Activated naive CD4-positive, alpha-beta T cell treated with anti-CD3 and anti-CD28 coated beads, Interleukin-2, amount 50 U/mL, for 72 hours (primary cell): ENCODE data around the gene AGAP1. TPM values are rescaled to one million over a fixed set of nuclear protein-coding genes. Genes with fewer than 3 reads are reported as not detected.
"Not testable (repeated sequence)": the region's sequence is repeated elsewhere in the genome, so short reads cannot be mapped to it uniquely, and the experiment has no call there.

Experiments
- ATAC-seq, 2 donors: fragments of 150-1000 bp; cut with Tn5 transposase; 2 replicates each; pipeline ENCODE4 v1.10.0; 2021; ENCODE audit warnings: mild to moderate bottlenecking in 2 of 2, moderate library complexity in 2 of 2
- DNase-seq, 2 donors: peaks; one replicate each; pipeline ENCODE4 v3.0.0; 2021 to 2022; ENCODE audit warnings: low spot score in 2 of 2
- H3K27ac Mint-ChIP-seq, 2 donors: one replicate each; pipeline ENCODE4 v1.8.0; 2022; ENCODE audit warnings: mild to moderate bottlenecking in 2 of 2, mixed read lengths in 2 of 2
- H3K36me3 Mint-ChIP-seq, 2 donors: one replicate each; pipeline ENCODE4 v1.8.0; 2022; ENCODE audit warnings: mixed read lengths in 2 of 2
- H3K9me3 Mint-ChIP-seq, 2 donors: one replicate each; pipeline ENCODE4 v1.8.0; 2022; ENCODE audit warnings: mixed read lengths in 2 of 2
- total RNA-seq, 2 donors: library from RNA; stranded (reverse); gene quantifications; one replicate each; pipeline ENCODE4 v1.2.3, GENCODE V29; 2022

The AGAP1 gene
- total RNA-seq, 2 donors from 2014 or later: 0.48 to 7.2 TPM

- DNase-seq (peak in 1 of 2 donors; percentile 53), ATAC-seq (peak in 1 of 2 donors; percentile 32)
- Mint-ChIP-seq H3K27ac (no peak overlapping the region), H3K36me3 (no peaks in the 10 kb centered on the region), H3K9me3 (peaks cover 0 to 3% of the 10 kb centered on the region in 2 donors)
Measured at GRCh38 chr2:235595422-235596010, 101.7 kb downstream of the AGAP1 start.

- Mint-ChIP-seq H3K9me3 (peaks cover 0 to 3% of the 10 kb centered on the region in 2 donors), H3K27ac (no peak overlapping the region), H3K36me3 (no peaks in the 10 kb centered on the region)
- no peak for ATAC-seq
- no peak for DNase-seq
Measured at GRCh38 chr2:235596272-235596671, 102.4 kb downstream of the AGAP1 start.

GRCh38 chr2:235597081-235597615, 103.3 kb downstream of the AGAP1 start:
- peaks cover 0 to 2% of the 10 kb centered on the region in 2 donors for H3K36me3 Mint-ChIP-seq
- no peak overlapping the region for H3K27ac Mint-ChIP-seq
- ATAC-seq (no peak), DNase-seq (no peak)
- H3K9me3 Mint-ChIP-seq: peaks cover 3% of the 10 kb centered on the region in 2 donors

GRCh38 chr2:235598026-235598425, 104.2 kb downstream of the AGAP1 start:
- ATAC-seq: no peak
- peaks cover 8 to 11% of the 10 kb centered on the region in 2 donors for H3K36me3 Mint-ChIP-seq
- H3K9me3 Mint-ChIP-seq: peaks cover 9 to 10% of the 10 kb centered on the region in 2 donors
- DNase-seq: no peak
- no peak overlapping the region for H3K27ac Mint-ChIP-seq

- H3K27ac Mint-ChIP-seq: no peak overlapping the region
- H3K9me3 Mint-ChIP-seq: peaks cover 16% of the 10 kb centered on the region in 2 donors
- H3K36me3 Mint-ChIP-seq: peaks cover 14 to 19% of the 10 kb centered on the region in 2 donors
- ATAC-seq (no peak), DNase-seq (no peak)
Measured at GRCh38 chr2:235598532-235599531, 105.0 kb downstream of the AGAP1 start.

- ATAC-seq (no peak), DNase-seq (no peak)
- Mint-ChIP-seq H3K9me3 (peaks cover 16% of the 10 kb centered on the region in 2 donors), H3K36me3 (peaks cover 14 to 19% of the 10 kb centered on the region in 2 donors), H3K27ac (no peak overlapping the region)
Measured at GRCh38 chr2:235599596-235600338, 105.9 kb downstream of the AGAP1 start.

- no peak for DNase-seq
- Mint-ChIP-seq H3K36me3 (peaks cover 14 to 19% of the 10 kb centered on the region in 2 donors), H3K9me3 (peaks cover 16% of the 10 kb centered on the region in 2 donors), H3K27ac (no peak overlapping the region)
- no peak for ATAC-seq
Measured at GRCh38 chr2:235600406-235600805, 106.6 kb downstream of the AGAP1 start.

- Mint-ChIP-seq H3K36me3 (peaks cover 14 to 19% of the 10 kb centered on the region in 2 donors), H3K9me3 (peaks cover 16% of the 10 kb centered on the region in 2 donors), H3K27ac (no peak overlapping the region)
- DNase-seq: no peak
- no peak for ATAC-seq
Measured at GRCh38 chr2:235600926-235601325, 107.1 kb downstream of the AGAP1 start.

- H3K36me3 Mint-ChIP-seq: peaks cover 14 to 19% of the 10 kb centered on the region in 2 donors
- DNase-seq (no peak), ATAC-seq (no peak)
- H3K27ac Mint-ChIP-seq: no peak overlapping the region
- peaks cover 16% of the 10 kb centered on the region in 2 donors for H3K9me3 Mint-ChIP-seq
Measured at GRCh38 chr2:235601960-235602704, 108.3 kb downstream of the AGAP1 start.

GRCh38 chr2:235602971-235603370, 109.1 kb downstream of the AGAP1 start:
- H3K27ac Mint-ChIP-seq, DNase-seq: not testable (repeated sequence)
- ATAC-seq: peak in 1 of 2 donors; percentile 86
- Mint-ChIP-seq H3K9me3 (peaks cover 14 to 16% of the 10 kb centered on the region in 2 donors), H3K36me3 (peaks cover 14 to 19% of the 10 kb centered on the region in 2 donors)

- DNase-seq (no peak), ATAC-seq (no peak)
- Mint-ChIP-seq H3K9me3 (peaks cover 13 to 16% of the 10 kb centered on the region in 2 donors), H3K36me3 (peaks cover 14 to 19% of the 10 kb centered on the region in 2 donors), H3K27ac (no peak overlapping the region)
Measured at GRCh38 chr2:235603659-235604058, 109.8 kb downstream of the AGAP1 start.

- Mint-ChIP-seq H3K27ac (no peak overlapping the region), H3K9me3 (peaks cover 15 to 16% of the 10 kb centered on the region in 2 donors), H3K36me3 (peaks cover 14 to 19% of the 10 kb centered on the region in 2 donors)
- no peak for DNase-seq
- ATAC-seq: no peak
Measured at GRCh38 chr2:235605312-235606003, 111.6 kb downstream of the AGAP1 start.

GRCh38 chr2:235606004-235606715, 112.3 kb downstream of the AGAP1 start:
- ATAC-seq (no peak), DNase-seq (no peak)
- Mint-ChIP-seq H3K9me3 (peaks cover 16% of the 10 kb centered on the region in 2 donors), H3K27ac (no peak overlapping the region), H3K36me3 (peaks cover 14 to 19% of the 10 kb centered on the region in 2 donors)

GRCh38 chr2:235607546-235608199, 113.8 kb downstream of the AGAP1 start:
- H3K27ac Mint-ChIP-seq: no peak overlapping the region
- ATAC-seq (no peak), DNase-seq (no peak)
- H3K9me3 Mint-ChIP-seq: peaks cover 8 to 11% of the 10 kb centered on the region in 2 donors
- H3K36me3 Mint-ChIP-seq: peaks cover 9 to 12% of the 10 kb centered on the region in 2 donors
